Endodermal cell (in vitro differentiated cells): ENCODE results near the gene INPP5F. TPM values are rescaled to one million over a fixed set of nuclear protein-coding genes. Genes with fewer than 3 reads are reported as not detected.

Experiments
- DNase-seq: peaks from one replicate; pipeline ENCODE4 v3.0.0-alpha.2; 2017
- H3K27ac ChIP-seq: 2 replicates; pipeline ENCODE4 v1.5.1; 2013; ENCODE audit warnings: mild to moderate bottlenecking, low read depth, low read length, moderate library complexity
- H3K27me3 ChIP-seq: 2 replicates; pipeline ENCODE4 v1.6.1; 2013; ENCODE audit warnings: mild to moderate bottlenecking, low read length, moderate library complexity; ENCODE audit not compliant: insufficient read depth, control insufficient read depth, poor library complexity, severe bottlenecking
- H3K36me3 ChIP-seq: 2 replicates; pipeline ENCODE4 v1.7.0; 2013; ENCODE audit warnings: mild to moderate bottlenecking, low read length, moderate library complexity; ENCODE audit not compliant: control insufficient read depth, insufficient read depth
- H3K4me1 ChIP-seq: one replicate; pipeline ENCODE4 v1.7.0; 2013; ENCODE audit warnings: low read length; ENCODE audit not compliant: control insufficient read depth, insufficient read depth
- H3K4me3 ChIP-seq: 2 replicates; pipeline ENCODE4 v1.5.1; 2013; ENCODE audit warnings: mild to moderate bottlenecking, low read length, moderate library complexity
- H3K9ac ChIP-seq: 2 replicates; pipeline ENCODE4 v1.6.1; 2013; ENCODE audit warnings: mild to moderate bottlenecking, low read length, moderate library complexity; ENCODE audit not compliant: poor library complexity, severe bottlenecking; ENCODE audit errors: extremely low read depth
- H3K9me3 ChIP-seq: 2 replicates; pipeline ENCODE4 v1.6.1; 2013; ENCODE audit warnings: mild to moderate bottlenecking, low read length, moderate library complexity; ENCODE audit not compliant: control insufficient read depth
- H3K27ac Mint-ChIP-seq: 2 replicates; pipeline ENCODE4 v1.8.0; 2020; ENCODE audit warnings: mixed read lengths
- H3K27me3 Mint-ChIP-seq: 2 replicates; pipeline ENCODE4 v1.8.0; 2021; ENCODE audit warnings: mild to moderate bottlenecking, mixed read lengths; ENCODE audit not compliant: insufficient read depth
- H3K36me3 Mint-ChIP-seq: 2 replicates; pipeline ENCODE4 v1.8.0; 2020; ENCODE audit warnings: low read depth, mixed read lengths
- H3K4me1 Mint-ChIP-seq: 2 replicates; pipeline ENCODE4 v1.8.0; 2020; ENCODE audit warnings: mixed read lengths
- H3K4me3 Mint-ChIP-seq: 2 replicates; pipeline ENCODE4 v1.8.0; 2020; ENCODE audit warnings: mild to moderate bottlenecking, moderate library complexity, mixed read lengths
- H3K9me3 Mint-ChIP-seq: 2 replicates; pipeline ENCODE4 v1.8.0; 2020; ENCODE audit warnings: mild to moderate bottlenecking, mixed read lengths
- WGBS, 2 experiments: methylation state at CpG; one replicate each; pipeline versions ENCODE4 v1.1.5 to v1.1.7; 2013; ENCODE audit warnings: missing lambda C conversion rate in 2 of 2, mixed read lengths in 1 of 2; ENCODE audit not compliant: insufficient coverage in 1 of 2, insufficient read length in 1 of 2; 5-methylcytosine and 5-hydroxymethylcytosine counted together
- total RNA-seq, 2 donors: library from RNA; stranded (reverse); fragmentation: NEBNext Ultra II Directional in 1 of 2; extraction: Animal tissue kit (Norgen Biotek cat#: 25700) in 1 of 2; gene quantifications; 2 replicates in 1 of 2; 3 replicates in 1 of 2; pipeline ENCODE4 v1.2.1, GENCODE V29; 2021
- TF ChIP-seq, protein P1 (sequence below): fragments of 200-600 bp; sonication (generic); conservative IDR thresholded peaks from 2 replicates; pipeline ENCODE4 v1.5.0; 2021; ENCODE audit warnings: antibody characterized with exemption, mild to moderate bottlenecking

The INPP5F gene
- total RNA-seq, 2 donors from 2014 or later = 74.4 to 75.6 TPM

GRCh38 chr10:119755446-119755845, 29.6 kb downstream of the INPP5F start:
- Mint-ChIP-seq H3K4me3 (no peak overlapping the region), H3K9me3 (no peaks in the 10 kb centered on the region), H3K4me1 (peaks cover 9% of the 10 kb centered on the region), H3K36me3 (peaks cover 9% of the 10 kb centered on the region), H3K27me3 (no peaks in the 10 kb centered on the region), H3K27ac (no peak overlapping the region)
- no peak overlapping the region for H3K27ac ChIP-seq
- no peaks in the 10 kb centered on the region for H3K9me3 ChIP-seq
- H3K4me1 ChIP-seq = peaks cover 2% of the 10 kb centered on the region
- WGBS, 2 experiments = 91 to 98% methylated on average over 4 to 5 of the region's 5 CpGs
- DNase-seq = no peak
- TF ChIP-seq, protein P1, sequence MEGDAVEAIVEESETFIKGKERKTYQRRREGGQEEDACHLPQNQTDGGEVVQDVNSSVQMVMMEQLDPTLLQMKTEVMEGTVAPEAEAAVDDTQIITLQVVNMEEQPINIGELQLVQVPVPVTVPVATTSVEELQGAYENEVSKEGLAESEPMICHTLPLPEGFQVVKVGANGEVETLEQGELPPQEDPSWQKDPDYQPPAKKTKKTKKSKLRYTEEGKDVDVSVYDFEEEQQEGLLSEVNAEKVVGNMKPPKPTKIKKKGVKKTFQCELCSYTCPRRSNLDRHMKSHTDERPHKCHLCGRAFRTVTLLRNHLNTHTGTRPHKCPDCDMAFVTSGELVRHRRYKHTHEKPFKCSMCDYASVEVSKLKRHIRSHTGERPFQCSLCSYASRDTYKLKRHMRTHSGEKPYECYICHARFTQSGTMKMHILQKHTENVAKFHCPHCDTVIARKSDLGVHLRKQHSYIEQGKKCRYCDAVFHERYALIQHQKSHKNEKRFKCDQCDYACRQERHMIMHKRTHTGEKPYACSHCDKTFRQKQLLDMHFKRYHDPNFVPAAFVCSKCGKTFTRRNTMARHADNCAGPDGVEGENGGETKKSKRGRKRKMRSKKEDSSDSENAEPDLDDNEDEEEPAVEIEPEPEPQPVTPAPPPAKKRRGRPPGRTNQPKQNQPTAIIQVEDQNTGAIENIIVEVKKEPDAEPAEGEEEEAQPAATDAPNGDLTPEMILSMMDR = no peak
- no peaks in the 10 kb centered on the region for H3K27me3 ChIP-seq
- peaks cover 14% of the 10 kb centered on the region for H3K36me3 ChIP-seq
- no peak overlapping the region for H3K4me3 ChIP-seq
- H3K9ac ChIP-seq = no peak overlapping the region

GRCh38 chr10:119758448-119759195, 32.8 kb downstream of the INPP5F start:
- Mint-ChIP-seq H3K27me3 (no peaks in the 10 kb centered on the region), H3K27ac (no peak overlapping the region), H3K4me1 (peaks cover 5% of the 10 kb centered on the region), H3K4me3 (no peak overlapping the region), H3K36me3 (peaks cover 9% of the 10 kb centered on the region), H3K9me3 (no peaks in the 10 kb centered on the region)
- Histone ChIP-seq H3K9me3 (no peaks in the 10 kb centered on the region), H3K27me3 (no peaks in the 10 kb centered on the region), H3K4me3 (no peak overlapping the region), H3K9ac (no peak overlapping the region), H3K4me1 (peaks cover 2% of the 10 kb centered on the region), H3K27ac (no peak overlapping the region), H3K36me3 (no peaks in the 10 kb centered on the region)
- TF ChIP-seq, protein P1 = no peak
- no peak for DNase-seq
- 94 to 96% methylated on average over 3 to 5 of the region's 5 CpGs for WGBS, 2 experiments

GRCh38 chr10:119759832-119760231, 34.0 kb downstream of the INPP5F start:
- Mint-ChIP-seq H3K27ac (no peak overlapping the region), H3K36me3 (peaks cover 11% of the 10 kb centered on the region), H3K4me3 (no peak overlapping the region), H3K27me3 (no peaks in the 10 kb centered on the region), H3K9me3 (no peaks in the 10 kb centered on the region), H3K4me1 (no peaks in the 10 kb centered on the region)
- no peak overlapping the region for H3K4me3 ChIP-seq
- TF ChIP-seq, protein P1 = no peak
- peaks cover 2% of the 10 kb centered on the region for H3K4me1 ChIP-seq
- H3K36me3 ChIP-seq = no peaks in the 10 kb centered on the region
- H3K27ac ChIP-seq = no peak overlapping the region
- no peaks in the 10 kb centered on the region for H3K9me3 ChIP-seq
- no peak for DNase-seq
- H3K27me3 ChIP-seq = no peaks in the 10 kb centered on the region
- WGBS, 2 experiments = 96 to 100% methylated on average over 4 to 5 of the region's 5 CpGs
- H3K9ac ChIP-seq = no peak overlapping the region
